Panc1 (cell line): ENCODE measurements around the gene PSMA3. TPM values are rescaled to one million over a fixed set of nuclear protein-coding genes. Genes with fewer than 3 reads are reported as not detected.

Source experiments
- ATAC-seq: fragments of 200-7000 bp; cut with Tn5 transposase; 2 replicates; pipeline ENCODE4 v1.9.1; 2020; ENCODE audit warnings: mild to moderate bottlenecking, moderate library complexity
- BruUV-seq: library from RNA; stranded (reverse); fragments of 400-500 nt; replicated peaks from 2 replicates; lab custom pipeline; 2021; lab: Mats Ljungman, UMichigan
- CTCF ChIA-PET: fragments of 300-600 bp; sonication (Branson Sonifier 250); formaldehyde crosslinking; loops from one replicate; lab custom pipeline; 2022; ENCODE audit warnings: antibody characterized with exemption; lab: Charles Lee
- POLR2A ChIA-PET: fragments of 300-600 bp; sonication (Branson Sonifier 250); formaldehyde crosslinking; loops from one replicate; lab custom pipeline; 2022; ENCODE audit warnings: antibody characterized with exemption; lab: Charles Lee
- DNase-seq: peaks from one replicate; pipeline ENCODE4 v3.0.0-alpha.2; 2010; ENCODE audit warnings: low read depth, low spot score
- H3K27ac ChIP-seq: 2 replicates; pipeline ENCODE4 v1.5.1; 2011; ENCODE audit warnings: mild to moderate bottlenecking, low read length, inconsistent platforms
- H3K27me3 ChIP-seq: fragments of 200-500 bp; sonication (Bioruptor generic); 2 replicates; pipeline ENCODE4 v1.6.0; 2014; ENCODE audit warnings: low read length, inconsistent platforms; ENCODE audit not compliant: control insufficient read depth, insufficient read depth
- H3K36me3 ChIP-seq: fragments of 200-500 bp; sonication (Bioruptor generic); 2 replicates; pipeline ENCODE4 v1.5.1; 2014; ENCODE audit warnings: inconsistent platforms, mild to moderate bottlenecking, low read length, moderate library complexity; ENCODE audit not compliant: control insufficient read depth, insufficient read depth
- H3K4me1 ChIP-seq: 2 replicates; pipeline ENCODE4 v1.5.1; 2011; ENCODE audit warnings: inconsistent platforms, mild to moderate bottlenecking, low read length, moderate library complexity; ENCODE audit not compliant: control insufficient read depth, insufficient read depth
- H3K4me3 ChIP-seq, 2 experiments: 2 replicates each; pipeline ENCODE4 v1.5.1; 2011 to 2012; ENCODE audit warnings: low read depth in 2 of 2, low read length in 2 of 2, mild to moderate bottlenecking in 2 of 2, inconsistent platforms in 1 of 2, moderate library complexity in 1 of 2
- H3K9me3 ChIP-seq: fragments of 200-500 bp; sonication (Bioruptor generic); 2 replicates; pipeline ENCODE4 v1.5.1; 2014; ENCODE audit warnings: low read depth, mild to moderate bottlenecking, inconsistent platforms, low read length, moderate library complexity; ENCODE audit not compliant: control insufficient read depth, insufficient read depth
- POLR2AphosphoS5 ChIP-seq: IDR thresholded peaks from 2 replicates; pipeline ENCODE4 v1.6.1; 2012; ENCODE audit warnings: mild to moderate bottlenecking, low read depth, low read length, moderate library complexity
- SIN3A ChIP-seq: IDR thresholded peaks from 2 replicates; pipeline ENCODE4 v1.6.1; 2012; ENCODE audit warnings: low read depth, mild to moderate bottlenecking, low read length, moderate library complexity, borderline replicate concordance; ENCODE audit not compliant: insufficient read depth
- TCF7L2 ChIP-seq: IDR thresholded peaks from 2 replicates; pipeline ENCODE4 v1.6.1; 2011; ENCODE audit warnings: mild to moderate bottlenecking, low read depth, low read length, inconsistent platforms
- in situ Hi-C: cut with HindIII; loops from 2 replicates; pipeline ENCODE4 v1.10.0; 2016; ENCODE audit warnings: low sequenced_read_pairs, low pct_unique_long_range_greater_than_20kb
- intact Hi-C: fragments of 100-400 bp; cut with micrococcal nuclease; formaldehyde crosslinking; loops from one replicate; pipeline ENCODE4 v1.10.0; 2022; ENCODE audit not compliant: unreplicated experiment
- total RNA-seq: library from RNA; stranded (reverse); gene quantifications from one replicate; pipeline ENCODE4 v1.2.1, GENCODE V29; 2021; ENCODE audit not compliant: unreplicated experiment
- TF ChIP-seq, protein P1 (sequence below), 2 experiments: IDR thresholded peaks; 2 replicates each; pipeline ENCODE4 v1.6.1; 2011 to 2012; ENCODE audit warnings: low read depth in 2 of 2, control low read depth in 1 of 2, low read length in 1 of 2, mild to moderate bottlenecking in 1 of 2, moderate library complexity in 1 of 2; ENCODE audit not compliant: insufficient read depth in 1 of 2
- TF ChIP-seq, protein P2 (sequence below): fragments of 450-650 bp; IDR thresholded peaks from 2 replicates; pipeline ENCODE4 v1.5.1; 2017; ENCODE audit warnings: mild to moderate bottlenecking

The PSMA3 gene
- total RNA-seq, 1 experiment from 2014 or later: 159 TPM

DNA sequence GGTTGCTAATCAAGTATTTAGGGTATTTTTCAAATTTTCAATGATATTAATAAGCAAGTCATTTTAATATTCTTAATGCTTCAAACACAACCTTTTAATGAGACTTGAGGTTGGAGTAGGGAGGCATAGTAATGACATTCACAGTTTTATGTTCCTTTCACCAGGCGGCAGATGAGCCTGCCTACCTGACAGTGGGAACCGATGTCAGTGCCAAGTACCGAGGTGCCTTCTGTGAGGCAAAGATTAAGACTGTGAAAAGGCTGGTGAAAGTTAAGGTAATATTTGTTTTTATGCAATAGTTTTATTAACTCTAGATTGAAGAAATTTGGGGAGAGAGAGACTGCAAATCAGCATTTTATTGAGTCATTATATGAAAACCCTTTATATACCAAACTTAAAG lies 56.8 kb downstream of the PSMA3 start:
- no peak for ATAC-seq
- intact Hi-C loops (no loop called here), in situ Hi-C loops (no loop called here)
- Histone ChIP-seq H3K27ac (no peak overlapping the region), H3K27me3 (no peaks in the 10 kb centered on the region), H3K9me3 (no peaks in the 10 kb centered on the region), H3K4me1 (peaks cover 7% of the 10 kb centered on the region; the same call in 1 of the 2 replicates), H3K4me3 (no peak overlapping the region), H3K36me3 (peaks cover 20% of the 10 kb centered on the region)
- TF ChIP-seq POLR2AphosphoS5: no peak
- TF ChIP-seq, protein P1, sequence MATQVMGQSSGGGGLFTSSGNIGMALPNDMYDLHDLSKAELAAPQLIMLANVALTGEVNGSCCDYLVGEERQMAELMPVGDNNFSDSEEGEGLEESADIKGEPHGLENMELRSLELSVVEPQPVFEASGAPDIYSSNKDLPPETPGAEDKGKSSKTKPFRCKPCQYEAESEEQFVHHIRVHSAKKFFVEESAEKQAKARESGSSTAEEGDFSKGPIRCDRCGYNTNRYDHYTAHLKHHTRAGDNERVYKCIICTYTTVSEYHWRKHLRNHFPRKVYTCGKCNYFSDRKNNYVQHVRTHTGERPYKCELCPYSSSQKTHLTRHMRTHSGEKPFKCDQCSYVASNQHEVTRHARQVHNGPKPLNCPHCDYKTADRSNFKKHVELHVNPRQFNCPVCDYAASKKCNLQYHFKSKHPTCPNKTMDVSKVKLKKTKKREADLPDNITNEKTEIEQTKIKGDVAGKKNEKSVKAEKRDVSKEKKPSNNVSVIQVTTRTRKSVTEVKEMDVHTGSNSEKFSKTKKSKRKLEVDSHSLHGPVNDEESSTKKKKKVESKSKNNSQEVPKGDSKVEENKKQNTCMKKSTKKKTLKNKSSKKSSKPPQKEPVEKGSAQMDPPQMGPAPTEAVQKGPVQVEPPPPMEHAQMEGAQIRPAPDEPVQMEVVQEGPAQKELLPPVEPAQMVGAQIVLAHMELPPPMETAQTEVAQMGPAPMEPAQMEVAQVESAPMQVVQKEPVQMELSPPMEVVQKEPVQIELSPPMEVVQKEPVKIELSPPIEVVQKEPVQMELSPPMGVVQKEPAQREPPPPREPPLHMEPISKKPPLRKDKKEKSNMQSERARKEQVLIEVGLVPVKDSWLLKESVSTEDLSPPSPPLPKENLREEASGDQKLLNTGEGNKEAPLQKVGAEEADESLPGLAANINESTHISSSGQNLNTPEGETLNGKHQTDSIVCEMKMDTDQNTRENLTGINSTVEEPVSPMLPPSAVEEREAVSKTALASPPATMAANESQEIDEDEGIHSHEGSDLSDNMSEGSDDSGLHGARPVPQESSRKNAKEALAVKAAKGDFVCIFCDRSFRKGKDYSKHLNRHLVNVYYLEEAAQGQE (IDR thresholded peaks at IDR 0.05; ENCODE audit: insufficient read depth in 1 of 2, low read depth in 2 of 2, low read length in 1 of 2): no peak
- TF ChIP-seq TCF7L2: no peak
- TF ChIP-seq, protein P2, sequence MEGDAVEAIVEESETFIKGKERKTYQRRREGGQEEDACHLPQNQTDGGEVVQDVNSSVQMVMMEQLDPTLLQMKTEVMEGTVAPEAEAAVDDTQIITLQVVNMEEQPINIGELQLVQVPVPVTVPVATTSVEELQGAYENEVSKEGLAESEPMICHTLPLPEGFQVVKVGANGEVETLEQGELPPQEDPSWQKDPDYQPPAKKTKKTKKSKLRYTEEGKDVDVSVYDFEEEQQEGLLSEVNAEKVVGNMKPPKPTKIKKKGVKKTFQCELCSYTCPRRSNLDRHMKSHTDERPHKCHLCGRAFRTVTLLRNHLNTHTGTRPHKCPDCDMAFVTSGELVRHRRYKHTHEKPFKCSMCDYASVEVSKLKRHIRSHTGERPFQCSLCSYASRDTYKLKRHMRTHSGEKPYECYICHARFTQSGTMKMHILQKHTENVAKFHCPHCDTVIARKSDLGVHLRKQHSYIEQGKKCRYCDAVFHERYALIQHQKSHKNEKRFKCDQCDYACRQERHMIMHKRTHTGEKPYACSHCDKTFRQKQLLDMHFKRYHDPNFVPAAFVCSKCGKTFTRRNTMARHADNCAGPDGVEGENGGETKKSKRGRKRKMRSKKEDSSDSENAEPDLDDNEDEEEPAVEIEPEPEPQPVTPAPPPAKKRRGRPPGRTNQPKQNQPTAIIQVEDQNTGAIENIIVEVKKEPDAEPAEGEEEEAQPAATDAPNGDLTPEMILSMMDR: no peak
- TF ChIP-seq SIN3A: no peak
- POLR2A ChIA-PET: no interaction called here
- CTCF ChIA-PET: no interaction called here
- no TSS peak for BruUV-seq
- DNase-seq: no peak

DNA sequence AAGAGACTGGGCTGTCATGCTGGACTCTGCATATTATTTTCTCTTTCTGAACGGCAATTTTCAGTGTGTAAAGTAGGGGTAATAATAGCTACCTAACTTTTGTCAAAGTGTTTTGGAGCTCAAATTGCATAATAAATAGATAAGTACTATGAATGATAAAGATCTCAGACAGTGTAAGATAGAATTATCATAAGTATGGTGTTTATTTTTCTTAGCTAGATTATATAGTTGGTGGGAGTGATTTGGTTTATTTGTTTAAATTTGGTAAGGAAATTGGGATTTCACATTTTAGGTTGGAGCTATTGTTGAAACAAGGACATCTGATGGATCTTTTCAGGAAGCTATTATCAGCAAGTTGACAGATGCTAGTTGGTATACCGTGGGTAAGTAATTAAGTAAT lies 61.1 kb downstream of the PSMA3 start:
- ChIA-PET POLR2A (interaction anchor here (0.7 kb wide), 1 partner anchor 82 kb away, joined by 5 read pairs; no protein-coding TSS in a partner anchor), CTCF (no interaction called here)
- no peak for DNase-seq
- Histone ChIP-seq H3K9me3 (no peaks in the 10 kb centered on the region), H3K27me3 (no peaks in the 10 kb centered on the region), H3K4me1 (no peaks in the 10 kb centered on the region), H3K27ac (no peak overlapping the region), H3K36me3 (peaks cover 6% of the 10 kb centered on the region; the same call in 1 of the 2 replicates), H3K4me3 (no peak overlapping the region)
- in situ Hi-C loops (no loop called here), intact Hi-C loops (no loop called here)
- ATAC-seq: no peak
- BruUV-seq: no TSS peak
- TF ChIP-seq, protein P1 (IDR thresholded peaks at IDR 0.05; ENCODE audit: insufficient read depth in 1 of 2, low read depth in 2 of 2, low read length in 1 of 2): no peak
- TF ChIP-seq, protein P2: no peak
- TF ChIP-seq SIN3A: no peak
- TF ChIP-seq TCF7L2: no peak
- TF ChIP-seq POLR2AphosphoS5: no peak
